Calu3 (cell line): Measurements from ENCODE around the gene PLXNB3. TPM values are rescaled to one million over a fixed set of nuclear protein-coding genes. Genes with fewer than 3 reads are reported as not detected.

Experiments
- BruUV-seq: library from RNA; stranded (reverse); fragments of 400-500 nt; replicated peaks from 2 replicates; lab custom pipeline; 2021; lab: Mats Ljungman, UMichigan
- CTCF ChIA-PET: fragments of 300-600 bp; sonication (Branson Sonifier 250); formaldehyde crosslinking; loops from one replicate; lab custom pipeline; 2022; ENCODE audit warnings: antibody characterized with exemption; lab: Charles Lee
- DNase-seq: peaks from one replicate; pipeline ENCODE4 v3.0.0; 2022
- H3K27ac Mint-ChIP-seq: one replicate; pipeline ENCODE4 v1.8.0; 2022; ENCODE audit warnings: mixed read lengths; ENCODE audit not compliant: unreplicated experiment
- H3K27me3 Mint-ChIP-seq: one replicate; pipeline ENCODE4 v1.8.0; 2022; ENCODE audit warnings: mixed read lengths; ENCODE audit not compliant: unreplicated experiment
- H3K36me3 Mint-ChIP-seq: one replicate; pipeline ENCODE4 v1.8.0; 2022; ENCODE audit warnings: mild to moderate bottlenecking, moderate library complexity, mixed read lengths; ENCODE audit not compliant: insufficient read depth, unreplicated experiment
- H3K4me1 Mint-ChIP-seq: one replicate; pipeline ENCODE4 v1.8.0; 2022; ENCODE audit warnings: mild to moderate bottlenecking, low read depth, mixed read lengths; ENCODE audit not compliant: unreplicated experiment
- H3K4me3 Mint-ChIP-seq: one replicate; pipeline ENCODE4 v1.8.0; 2022; ENCODE audit warnings: mild to moderate bottlenecking, low read depth, moderate library complexity, mixed read lengths; ENCODE audit not compliant: unreplicated experiment
- H3K9me3 Mint-ChIP-seq: one replicate; pipeline ENCODE4 v1.8.0; 2022; ENCODE audit warnings: low read depth, mixed read lengths; ENCODE audit not compliant: unreplicated experiment
- CTCF ChIP-seq: fragments of 200-600 bp; IDR thresholded peaks from one replicate; pipeline ENCODE4 v1.8.0; 2022; ENCODE audit warnings: antibody characterized with exemption; ENCODE audit not compliant: unreplicated experiment
- intact Hi-C: fragments of 100-400 bp; cut with micrococcal nuclease; formaldehyde crosslinking; loops from one replicate; pipeline ENCODE4 v1.10.0; 2022; ENCODE audit not compliant: unreplicated experiment
- total RNA-seq: library from RNA; stranded (reverse); gene quantifications from 2 replicates; pipeline ENCODE4 v1.2.3, GENCODE V29; 2022

Gene PLXNB3
- total RNA-seq, 1 experiment from 2014 or later, result 37.5 TPM

GRCh38 chrX:153801669-153802068, 37.6 kb downstream of the PLXNB3 start:
- CTCF ChIA-PET, result no interaction called here
- Mint-ChIP-seq H3K4me3 (no peak overlapping the region), H3K9me3 (no peaks in the 10 kb centered on the region), H3K4me1 (no peaks in the 10 kb centered on the region), H3K36me3 (peaks cover 37% of the 10 kb centered on the region), H3K27me3 (peaks cover 31% of the 10 kb centered on the region), H3K27ac (no peak overlapping the region)
- no peak for TF ChIP-seq CTCF
- intact Hi-C loops, result no loop called here
- BruUV-seq, result no TSS peak
- DNase-seq, result no peak

DNA sequence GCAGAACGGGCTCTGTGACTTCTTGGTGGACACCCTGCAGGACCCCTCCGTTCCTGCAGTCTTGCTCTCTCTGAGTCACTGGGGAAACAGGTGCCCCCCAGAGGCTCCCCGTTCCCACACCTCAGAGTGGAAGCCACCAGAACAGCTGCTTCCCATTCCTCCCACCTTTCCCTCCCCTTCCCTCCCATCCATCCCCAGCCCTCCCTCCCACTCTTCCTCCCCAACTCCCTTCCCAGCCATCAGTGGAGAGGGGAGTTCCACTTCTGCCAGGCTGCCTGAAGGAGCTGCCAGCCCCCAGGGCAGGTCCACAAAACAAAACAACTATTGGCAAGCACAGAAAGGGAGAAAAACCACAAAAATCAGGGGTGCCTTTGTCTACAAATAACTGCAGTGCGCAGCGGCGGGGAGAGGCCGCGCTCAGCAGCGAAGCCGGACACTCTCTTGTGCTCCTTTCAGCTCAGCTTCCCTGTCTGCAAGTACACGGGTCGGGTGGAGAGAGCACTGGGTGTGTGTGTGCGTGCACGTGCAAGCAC, 38.5 kb downstream of the PLXNB3 start:
- no peak for DNase-seq
- BruUV-seq, result no TSS peak
- Mint-ChIP-seq H3K4me1 (no peaks in the 10 kb centered on the region), H3K27ac (no peak overlapping the region), H3K36me3 (peaks cover 31% of the 10 kb centered on the region), H3K9me3 (no peaks in the 10 kb centered on the region), H3K4me3 (no peak overlapping the region), H3K27me3 (peaks cover 40% of the 10 kb centered on the region)
- no peak for TF ChIP-seq CTCF
- intact Hi-C loops, result no loop called here
- CTCF ChIA-PET, result no interaction called here

- no TSS peak for BruUV-seq
- intact Hi-C loops, result no loop called here
- Mint-ChIP-seq H3K36me3 (peaks cover 27% of the 10 kb centered on the region), H3K4me3 (no peak overlapping the region), H3K27ac (no peak overlapping the region), H3K27me3 (peaks cover 49% of the 10 kb centered on the region), H3K4me1 (no peaks in the 10 kb centered on the region), H3K9me3 (no peaks in the 10 kb centered on the region)
- no peak for TF ChIP-seq CTCF
- no peak for DNase-seq
- CTCF ChIA-PET, result interaction anchor here (0.6 kb wide), 1 partner anchor 137 kb away, joined by 6 read pairs; no protein-coding TSS in a partner anchor
Observed at GRCh38 chrX:153803211-153804099, 39.4 kb downstream of the PLXNB3 start.

- Mint-ChIP-seq H3K36me3 (peaks cover 25% of the 10 kb centered on the region), H3K27ac (no peak overlapping the region), H3K4me3 (no peak overlapping the region), H3K9me3 (no peaks in the 10 kb centered on the region), H3K4me1 (no peaks in the 10 kb centered on the region), H3K27me3 (peaks cover 56% of the 10 kb centered on the region)
- no TSS peak for BruUV-seq
- intact Hi-C loops, result no loop called here
- TF ChIP-seq CTCF, result no peak
- CTCF ChIA-PET, result interaction anchor here (0.6 kb wide), 1 partner anchor 138 kb away, joined by 6 read pairs; no protein-coding TSS in a partner anchor
- DNase-seq, result no peak
Observed at GRCh38 chrX:153804100-153804595, 40.1 kb downstream of the PLXNB3 start.
